Measurements from ENCODE around the gene CHID1. TPM values are rescaled to one million over a fixed set of nuclear protein-coding genes. Genes with fewer than 3 reads are reported as not detected.

CHID1 gene
- total and polyA plus RNA-seq, 8 donors: 35.4 to 121 (median 52.1) TPM

DNA sequence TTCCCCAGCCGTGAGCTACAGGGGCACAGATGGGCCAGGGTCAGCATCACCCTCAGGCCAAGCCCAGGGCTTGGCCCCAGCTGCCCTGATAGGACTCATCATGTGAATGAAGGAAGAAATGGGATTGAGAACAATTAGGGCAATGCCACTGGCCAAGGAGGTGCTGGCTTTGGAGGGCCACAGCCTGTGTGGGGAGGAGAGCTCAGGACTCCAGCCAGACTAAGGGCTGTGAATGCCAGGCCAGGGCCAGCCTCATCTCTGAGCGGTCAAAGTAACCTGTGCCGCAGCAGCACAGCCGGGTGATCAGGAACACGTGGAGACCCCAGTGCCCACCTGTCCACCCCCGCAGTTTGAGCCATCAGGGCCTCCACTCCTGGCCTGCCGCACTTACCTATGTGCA, 10.1 kb downstream of the CHID1 start:
- DNase-seq: no peak
- TF ChIP-seq POLR2AphosphoS5 (IDR thresholded peaks at IDR 0.05) (no peak), EP300 (IDR thresholded peaks at IDR 0.05) (no peak)
- TF ChIP-seq, protein P1, sequence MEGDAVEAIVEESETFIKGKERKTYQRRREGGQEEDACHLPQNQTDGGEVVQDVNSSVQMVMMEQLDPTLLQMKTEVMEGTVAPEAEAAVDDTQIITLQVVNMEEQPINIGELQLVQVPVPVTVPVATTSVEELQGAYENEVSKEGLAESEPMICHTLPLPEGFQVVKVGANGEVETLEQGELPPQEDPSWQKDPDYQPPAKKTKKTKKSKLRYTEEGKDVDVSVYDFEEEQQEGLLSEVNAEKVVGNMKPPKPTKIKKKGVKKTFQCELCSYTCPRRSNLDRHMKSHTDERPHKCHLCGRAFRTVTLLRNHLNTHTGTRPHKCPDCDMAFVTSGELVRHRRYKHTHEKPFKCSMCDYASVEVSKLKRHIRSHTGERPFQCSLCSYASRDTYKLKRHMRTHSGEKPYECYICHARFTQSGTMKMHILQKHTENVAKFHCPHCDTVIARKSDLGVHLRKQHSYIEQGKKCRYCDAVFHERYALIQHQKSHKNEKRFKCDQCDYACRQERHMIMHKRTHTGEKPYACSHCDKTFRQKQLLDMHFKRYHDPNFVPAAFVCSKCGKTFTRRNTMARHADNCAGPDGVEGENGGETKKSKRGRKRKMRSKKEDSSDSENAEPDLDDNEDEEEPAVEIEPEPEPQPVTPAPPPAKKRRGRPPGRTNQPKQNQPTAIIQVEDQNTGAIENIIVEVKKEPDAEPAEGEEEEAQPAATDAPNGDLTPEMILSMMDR (IDR thresholded peaks at IDR 0.05): no peak
- WGBS, 5 donors: 82 to 95% (median 92%) methylated on average over 6 to 7 of the region's 7 CpGs
- Histone ChIP-seq H3K4me3 (no peak overlapping the region), H3K4me1 (peaks cover 0 to 12% (median 3%) of the 10 kb centered on the region in 4 donors), H3K27ac (no peak overlapping the region), H3K36me3 (peaks cover 62 to 78% (median 74%) of the 10 kb centered on the region in 4 donors), H3K27me3 (no peaks in the 10 kb centered on the region), H3K9me3 (no peaks in the 10 kb centered on the region)
- intact Hi-C loops (cut with DNase I; ENCODE audit: low total_unique reads): no loop called here

DNA sequence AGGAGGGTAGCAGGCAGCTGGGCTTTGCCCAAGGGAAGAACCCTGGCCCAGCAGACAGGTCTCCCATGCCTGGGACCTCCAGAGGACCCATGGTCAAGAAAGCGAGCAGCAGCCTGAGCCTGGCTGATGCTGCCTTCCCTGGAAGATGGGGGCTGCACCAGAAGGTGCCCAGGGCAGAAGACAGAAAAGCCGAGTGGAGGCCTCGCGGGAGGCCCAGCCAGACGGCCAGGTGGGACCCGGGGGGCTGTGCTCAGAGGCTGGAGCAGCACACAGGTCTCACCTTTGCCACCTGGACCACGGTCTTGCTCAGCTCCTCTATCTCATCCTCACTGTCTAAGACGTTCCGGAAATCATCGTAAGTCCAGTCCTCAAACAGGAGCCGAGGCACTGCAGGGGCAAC, 10.9 kb downstream of the CHID1 start:
- Histone ChIP-seq H3K27ac (no peak overlapping the region), H3K9me3 (no peaks in the 10 kb centered on the region), H3K36me3 (peaks cover 62 to 81% (median 72%) of the 10 kb centered on the region in 4 donors), H3K4me1 (peaks cover 0 to 12% (median 3%) of the 10 kb centered on the region in 4 donors), H3K27me3 (no peaks in the 10 kb centered on the region), H3K4me3 (no peak overlapping the region)
- WGBS, 5 donors: 93 to 98% (median 96%) methylated on average over 10 to 11 of the region's 11 CpGs; no CpG with 5 or more reads in 1 of the 5 donors
- no peak for DNase-seq
- intact Hi-C loops (cut with DNase I; ENCODE audit: low total_unique reads): no loop called here
- TF ChIP-seq, protein P1 (IDR thresholded peaks at IDR 0.05): no peak
- no peak for TF ChIP-seq POLR2A (IDR thresholded peaks at IDR 0.05)
- no peak for TF ChIP-seq EP300 (IDR thresholded peaks at IDR 0.05)

DNA sequence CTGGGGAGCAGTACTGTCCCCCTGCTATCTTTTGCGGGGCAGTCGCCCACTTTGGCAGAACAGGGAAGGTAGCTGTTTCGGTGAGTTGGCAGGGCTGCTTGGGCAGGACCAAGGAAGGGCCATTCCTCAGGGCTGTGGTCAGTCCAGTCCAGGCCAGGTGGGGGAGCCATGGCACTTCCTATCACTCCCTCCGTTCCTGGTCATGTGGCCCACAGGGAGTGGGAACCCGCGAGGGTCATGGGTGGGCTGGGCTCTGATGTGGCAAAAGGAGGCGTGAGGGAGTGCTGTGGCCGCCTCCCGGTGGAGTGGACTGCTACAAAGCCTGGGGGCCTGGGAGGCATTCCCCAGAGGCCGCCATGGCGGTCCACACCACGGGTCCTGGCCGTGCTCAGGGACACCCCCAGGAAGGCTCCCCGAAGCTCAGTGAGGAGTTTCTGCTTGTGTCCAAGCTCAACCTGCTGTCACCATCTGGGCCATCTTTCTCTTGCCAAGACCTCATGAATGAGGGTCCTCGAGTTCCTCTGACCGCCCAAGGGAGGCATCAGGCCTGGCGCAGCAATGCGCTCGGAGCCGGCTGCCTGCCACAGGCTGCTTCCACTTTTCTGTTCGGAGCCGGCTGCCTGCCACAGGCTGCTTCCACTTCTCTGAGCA, 11.9 kb downstream of the CHID1 start:
- Histone ChIP-seq H3K27ac (peak overlapping the region in 1 of 5 donors; percentile 18), H3K4me1 (peaks cover 0 to 12% (median 3%) of the 10 kb centered on the region in 4 donors), H3K27me3 (no peaks in the 10 kb centered on the region), H3K9me3 (no peaks in the 10 kb centered on the region), H3K36me3 (peaks cover 51 to 78% (median 61%) of the 10 kb centered on the region in 4 donors), H3K4me3 (no peak overlapping the region)
- TF ChIP-seq POLR2AphosphoS5 (IDR thresholded peaks at IDR 0.05) (no peak), POLR2A (IDR thresholded peaks at IDR 0.05) (no peak), EP300 (IDR thresholded peaks at IDR 0.05) (no peak)
- TF ChIP-seq, protein P1 (IDR thresholded peaks at IDR 0.05): no peak
- 86 to 92% (median 89%) methylated on average over 12 to 22 of the region's 22 CpGs for WGBS, 5 donors
- intact Hi-C loops (cut with DNase I; ENCODE audit: low total_unique reads): no loop called here
- DNase-seq: peak in 1 of 2 donors; percentile 53

DNA sequence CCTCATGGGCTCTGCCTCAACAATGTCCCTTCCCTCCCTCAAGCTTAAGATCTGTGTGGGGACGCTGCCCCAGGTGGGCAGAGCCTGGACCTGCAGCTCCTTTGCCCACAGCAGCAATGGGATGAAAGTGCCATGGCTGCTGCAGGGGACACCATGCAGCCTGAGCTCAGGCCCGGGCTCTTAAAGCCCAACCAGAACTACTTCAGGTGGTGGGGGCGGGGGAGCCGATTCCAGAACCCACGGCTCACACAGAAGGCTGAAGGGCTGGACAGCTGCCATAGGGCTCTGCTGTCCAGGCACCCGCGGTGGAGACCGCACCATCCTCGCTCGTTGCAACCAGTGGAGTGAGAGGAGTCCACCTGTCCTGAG, 12.5 kb downstream of the CHID1 start:
- WGBS, 5 donors: 65 to 77% (median 75%) methylated on average over 5 to 10 of the region's 10 CpGs
- Histone ChIP-seq H3K9me3 (no peaks in the 10 kb centered on the region), H3K36me3 (peaks cover 46 to 72% (median 57%) of the 10 kb centered on the region in 4 donors), H3K27me3 (no peaks in the 10 kb centered on the region), H3K4me1 (peaks cover 0 to 12% (median 3%) of the 10 kb centered on the region in 4 donors), H3K4me3 (no peak overlapping the region), H3K27ac (peak overlapping the region in 1 of 5 donors; percentile 18)
- TF ChIP-seq EP300 (IDR thresholded peaks at IDR 0.05): no peak
- TF ChIP-seq POLR2A (IDR thresholded peaks at IDR 0.05): no peak
- no peak for TF ChIP-seq POLR2AphosphoS5 (IDR thresholded peaks at IDR 0.05)
- TF ChIP-seq, protein P1 (IDR thresholded peaks at IDR 0.05): no peak
- intact Hi-C loops (cut with DNase I; ENCODE audit: low total_unique reads): no loop called here
- DNase-seq: no peak

All from stomach (tissue), 9 donors.